ENCODE measurements around the gene TTC34.

The TTC34 gene

GRCh38 chr1:2617971-2618470 lies 183.5 kb downstream of the TTC34 start:
- no peak for TF ChIP-seq PAX5 (IDR thresholded peaks at IDR 0.05; ENCODE audit: insufficient read depth, low read length, severe bottlenecking)
- no peak for TF ChIP-seq TAF1 (IDR thresholded peaks at IDR 0.05; ENCODE audit: low read depth, low read length)
- TF ChIP-seq POLR2A (IDR thresholded peaks at IDR 0.05; ENCODE audit: low read depth, low read length): no peak
- TF ChIP-seq POU2F2 (IDR thresholded peaks at IDR 0.05; ENCODE audit: low read depth, low read length): no peak
- no peak for TF ChIP-seq SPI1 (IDR thresholded peaks at IDR 0.05; ENCODE audit: low read depth, low read length)
- TF ChIP-seq POLR2AphosphoS5 (IDR thresholded peaks at IDR 0.05; ENCODE audit: low read depth, low read length): no peak
- FAIRE-seq: no peak
- DNase-seq (ENCODE audit: insufficient read length, low spot score): no peak

GRCh38 chr1:2614145-2614544 lies 187.3 kb downstream of the TTC34 start:
- FAIRE-seq: no peak
- no peak for DNase-seq (ENCODE audit: insufficient read length, low spot score)
- no peak for TF ChIP-seq POLR2A (IDR thresholded peaks at IDR 0.05; ENCODE audit: low read depth, low read length)
- TF ChIP-seq POU2F2 (IDR thresholded peaks at IDR 0.05; ENCODE audit: low read depth, low read length): no peak
- TF ChIP-seq POLR2AphosphoS5 (IDR thresholded peaks at IDR 0.05; ENCODE audit: low read depth, low read length): no peak
- no peak for TF ChIP-seq TAF1 (IDR thresholded peaks at IDR 0.05; ENCODE audit: low read depth, low read length)
- no peak for TF ChIP-seq SPI1 (IDR thresholded peaks at IDR 0.05; ENCODE audit: low read depth, low read length)
- TF ChIP-seq PAX5 (IDR thresholded peaks at IDR 0.05; ENCODE audit: insufficient read depth, low read length, severe bottlenecking): no peak

GRCh38 chr1:2612591-2613365 lies 188.7 kb downstream of the TTC34 start:
- FAIRE-seq (no peak), DNase-seq (ENCODE audit: insufficient read length, low spot score) (no peak)
- TF ChIP-seq POLR2A (IDR thresholded peaks at IDR 0.05; ENCODE audit: low read depth, low read length): no peak
- TF ChIP-seq SPI1 (IDR thresholded peaks at IDR 0.05; ENCODE audit: low read depth, low read length): no peak
- TF ChIP-seq PAX5 (IDR thresholded peaks at IDR 0.05; ENCODE audit: insufficient read depth, low read length, severe bottlenecking): no peak
- TF ChIP-seq POU2F2 (IDR thresholded peaks at IDR 0.05; ENCODE audit: low read depth, low read length): no peak
- TF ChIP-seq POLR2AphosphoS5 (IDR thresholded peaks at IDR 0.05; ENCODE audit: low read depth, low read length): no peak
- TF ChIP-seq TAF1 (IDR thresholded peaks at IDR 0.05; ENCODE audit: low read depth, low read length): no peak

GRCh38 chr1:2611621-2612437 lies 189.7 kb downstream of the TTC34 start:
- DNase-seq (ENCODE audit: insufficient read length, low spot score) (peak; percentile 8), FAIRE-seq (no peak)
- TF ChIP-seq POU2F2 (IDR thresholded peaks at IDR 0.05; ENCODE audit: low read depth, low read length) (no peak), POLR2AphosphoS5 (IDR thresholded peaks at IDR 0.05; ENCODE audit: low read depth, low read length) (no peak), PAX5 (IDR thresholded peaks at IDR 0.05; ENCODE audit: insufficient read depth, low read length, severe bottlenecking) (no peak), SPI1 (IDR thresholded peaks at IDR 0.05; ENCODE audit: low read depth, low read length) (no peak), POLR2A (IDR thresholded peaks at IDR 0.05; ENCODE audit: low read depth, low read length) (no peak), TAF1 (IDR thresholded peaks at IDR 0.05; ENCODE audit: low read depth, low read length) (no peak)

- peak; percentile 48 for DNase-seq (ENCODE audit: insufficient read length, low spot score)
- no peak for TF ChIP-seq POU2F2 (IDR thresholded peaks at IDR 0.05; ENCODE audit: low read depth, low read length)
- no peak for TF ChIP-seq SPI1 (IDR thresholded peaks at IDR 0.05; ENCODE audit: low read depth, low read length)
- TF ChIP-seq PAX5 (IDR thresholded peaks at IDR 0.05; ENCODE audit: insufficient read depth, low read length, severe bottlenecking): no peak
- no peak for TF ChIP-seq POLR2AphosphoS5 (IDR thresholded peaks at IDR 0.05; ENCODE audit: low read depth, low read length)
- no peak for TF ChIP-seq TAF1 (IDR thresholded peaks at IDR 0.05; ENCODE audit: low read depth, low read length)
- TF ChIP-seq POLR2A (IDR thresholded peaks at IDR 0.05; ENCODE audit: low read depth, low read length): no peak
- FAIRE-seq: no peak
Observed at GRCh38 chr1:2611031-2611501, 190.4 kb downstream of the TTC34 start.

- DNase-seq (ENCODE audit: insufficient read length, low spot score): peak; percentile 23
- no peak for FAIRE-seq
Observed at GRCh38 chr1:2610036-2610959, 191.2 kb downstream of the TTC34 start.

GRCh38 chr1:2609319-2610035 lies 192.0 kb downstream of the TTC34 start:
- FAIRE-seq (no peak), DNase-seq (ENCODE audit: insufficient read length, low spot score) (no peak)
- TF ChIP-seq SPI1 (IDR thresholded peaks at IDR 0.05; ENCODE audit: low read depth, low read length): no peak
- no peak for TF ChIP-seq POLR2AphosphoS5 (IDR thresholded peaks at IDR 0.05; ENCODE audit: low read depth, low read length)
- no peak for TF ChIP-seq PAX5 (IDR thresholded peaks at IDR 0.05; ENCODE audit: insufficient read depth, low read length, severe bottlenecking)
- no peak for TF ChIP-seq POU2F2 (IDR thresholded peaks at IDR 0.05; ENCODE audit: low read depth, low read length)
- TF ChIP-seq POLR2A (IDR thresholded peaks at IDR 0.05; ENCODE audit: low read depth, low read length): no peak
- TF ChIP-seq TAF1 (IDR thresholded peaks at IDR 0.05; ENCODE audit: low read depth, low read length): no peak

More at GRCh38 chr1:2610036-2610959, 191.2 kb downstream of the TTC34 start:
- TF ChIP-seq PAX5 (IDR thresholded peaks at IDR 0.05; ENCODE audit: insufficient read depth, low read length, severe bottlenecking) (no peak), TAF1 (IDR thresholded peaks at IDR 0.05; ENCODE audit: low read depth, low read length) (no peak)

- FAIRE-seq: no peak
- no peak for DNase-seq (ENCODE audit: insufficient read length, low spot score)
- no peak for TF ChIP-seq POLR2A (IDR thresholded peaks at IDR 0.05; ENCODE audit: low read depth, low read length)
- TF ChIP-seq POLR2AphosphoS5 (IDR thresholded peaks at IDR 0.05; ENCODE audit: low read depth, low read length): no peak
- TF ChIP-seq PAX5 (IDR thresholded peaks at IDR 0.05; ENCODE audit: insufficient read depth, low read length, severe bottlenecking): no peak
- no peak for TF ChIP-seq TAF1 (IDR thresholded peaks at IDR 0.05; ENCODE audit: low read depth, low read length)
- no peak for TF ChIP-seq POU2F2 (IDR thresholded peaks at IDR 0.05; ENCODE audit: low read depth, low read length)
- no peak for TF ChIP-seq SPI1 (IDR thresholded peaks at IDR 0.05; ENCODE audit: low read depth, low read length)
Observed at GRCh38 chr1:2607641-2608091, 193.8 kb downstream of the TTC34 start.
